Liver (tissue), 9 donors: ENCODE data around the gene YWHAE. TPM values are rescaled to one million over a fixed set of nuclear protein-coding genes. Genes with fewer than 3 reads are reported as not detected.

Source experiments
- DNase-seq: peaks from one replicate; pipeline ENCODE4 v3.0.0-alpha.2; 2017; ENCODE audit warnings: low spot score
- H3K27ac ChIP-seq, 2 donors: one replicate each; pipeline ENCODE4 v1.7.0; 2013; ENCODE audit warnings: inconsistent platforms in 2 of 2, low read length in 2 of 2, control low read depth in 1 of 2, low read depth in 1 of 2, mild to moderate bottlenecking in 1 of 2
- H3K27me3 ChIP-seq, 4 donors: one replicate each; pipeline versions ENCODE4 v1.6.1 to v1.7.0; 2013; ENCODE audit warnings: low read length in 3 of 4, inconsistent platforms in 1 of 4, mild to moderate bottlenecking in 1 of 4, moderate library complexity in 1 of 4; ENCODE audit not compliant: control insufficient read depth in 4 of 4, insufficient read depth in 4 of 4
- H3K36me3 ChIP-seq, 4 donors: one replicate each; pipeline versions ENCODE4 v1.6.1 to v1.7.0; 2013; ENCODE audit warnings: low read length in 3 of 4, mild to moderate bottlenecking in 3 of 4, low read depth in 1 of 4, moderate library complexity in 1 of 4; ENCODE audit not compliant: control insufficient read depth in 4 of 4, insufficient read depth in 3 of 4
- H3K4me1 ChIP-seq, 4 donors: one replicate each; pipeline versions ENCODE4 v1.6.1 to v1.7.0; 2013; ENCODE audit warnings: low read length in 3 of 4, mild to moderate bottlenecking in 3 of 4, moderate library complexity in 1 of 4; ENCODE audit not compliant: control insufficient read depth in 4 of 4, insufficient read depth in 4 of 4
- H3K4me3 ChIP-seq, 3 donors: one replicate each; pipeline versions ENCODE4 v1.6.1 to v1.7.0; 2013; ENCODE audit warnings: low read length in 3 of 3, control low read depth in 1 of 3, low read depth in 1 of 3, mild to moderate bottlenecking in 1 of 3
- H3K9ac ChIP-seq, 2 donors: one replicate each; pipeline ENCODE4 v1.7.0; 2013; ENCODE audit warnings: low read length in 2 of 2, mild to moderate bottlenecking in 2 of 2, moderate library complexity in 2 of 2, control low read depth in 1 of 2, low read depth in 1 of 2
- H3K9me3 ChIP-seq, 4 donors: one replicate each; pipeline versions ENCODE4 v1.6.1 to v1.7.0; 2013; ENCODE audit warnings: low read length in 3 of 4; ENCODE audit not compliant: control insufficient read depth in 4 of 4
- ATF3 ChIP-seq: IDR thresholded peaks from 2 replicates; pipeline ENCODE4 v1.6.1; 2016; ENCODE audit warnings: antibody characterized with exemption
- CTCF ChIP-seq: fragments of 150-350 bp; IDR thresholded peaks from 2 replicates; pipeline ENCODE4 v1.5.1; 2017; ENCODE audit warnings: improper control_type of control experiment, low read depth, low read length; ENCODE audit not compliant: missing input control
- EGR1 ChIP-seq, 2 donors: IDR thresholded peaks; 2 replicates each; pipeline ENCODE4 v1.6.1; 2016 to 2018; ENCODE audit warnings: antibody characterized with exemption in 2 of 2, low read depth in 2 of 2
- FOXA1 ChIP-seq: IDR thresholded peaks from 2 replicates; pipeline ENCODE4 v1.6.1; 2016; ENCODE audit warnings: antibody characterized with exemption
- FOXA2 ChIP-seq: IDR thresholded peaks from 2 replicates; pipeline ENCODE4 v1.6.1; 2016; ENCODE audit warnings: antibody characterized with exemption
- GABPA ChIP-seq, 2 donors: IDR thresholded peaks in 1 of 2; conservative IDR thresholded peaks in 1 of 2; 2 replicates each; pipeline ENCODE4 v1.6.1; 2016; ENCODE audit warnings: antibody characterized with exemption in 2 of 2, mild to moderate bottlenecking in 1 of 2, moderate library complexity in 1 of 2
- HNF4A ChIP-seq, 2 donors: conservative IDR thresholded peaks; 2 replicates each; pipeline ENCODE4 v1.6.1; 2016; ENCODE audit warnings: antibody characterized with exemption in 2 of 2, mild to moderate bottlenecking in 2 of 2
- HNF4G ChIP-seq: IDR thresholded peaks from 2 replicates; pipeline ENCODE4 v1.6.1; 2016; ENCODE audit warnings: antibody characterized with exemption
- JUND ChIP-seq, 2 donors: IDR thresholded peaks; 2 replicates each; pipeline ENCODE4 v1.6.1; 2016; ENCODE audit warnings: antibody characterized with exemption in 2 of 2
- MAX ChIP-seq: IDR thresholded peaks from 2 replicates; pipeline ENCODE4 v1.6.1; 2016; ENCODE audit warnings: antibody characterized with exemption
- NR2F2 ChIP-seq: IDR thresholded peaks from 2 replicates; pipeline ENCODE4 v1.6.1; 2016; ENCODE audit warnings: antibody characterized with exemption
- RAD21 ChIP-seq, 2 donors: IDR thresholded peaks; 2 replicates each; pipeline ENCODE4 v1.6.1; 2016; ENCODE audit warnings: antibody characterized with exemption in 2 of 2, mild to moderate bottlenecking in 2 of 2
- REST ChIP-seq: IDR thresholded peaks from 2 replicates; pipeline ENCODE4 v1.6.1; 2016; ENCODE audit warnings: antibody characterized with exemption, mild to moderate bottlenecking
- RXRA ChIP-seq, 2 donors: IDR thresholded peaks; 2 replicates each; pipeline ENCODE4 v1.6.1; 2017 to 2018; ENCODE audit warnings: antibody characterized with exemption in 2 of 2, mild to moderate bottlenecking in 1 of 2
- SP1 ChIP-seq: IDR thresholded peaks from 2 replicates; pipeline ENCODE4 v1.6.1; 2018; ENCODE audit warnings: antibody characterized with exemption, mild to moderate bottlenecking
- TAF1 ChIP-seq: conservative IDR thresholded peaks from 2 replicates; pipeline ENCODE4 v1.6.1; 2016; ENCODE audit warnings: antibody characterized with exemption, mild to moderate bottlenecking
- YY1 ChIP-seq: IDR thresholded peaks from 2 replicates; pipeline ENCODE4 v1.6.1; 2016; ENCODE audit warnings: antibody characterized with exemption, mild to moderate bottlenecking
- ZBTB33 ChIP-seq: IDR thresholded peaks from 2 replicates; pipeline ENCODE4 v1.6.1; 2016; ENCODE audit warnings: antibody characterized with exemption
- WGBS: extraction: QIAGEN DNeasy Blood & Tissue Kit; methylation state at CpG from one replicate; pipeline ENCODE4 v1.1.7; 2013; 5-methylcytosine and 5-hydroxymethylcytosine counted together
- polyA plus RNA-seq, 2 donors: library from polyadenylated mRNA; stranded (reverse) in 1 of 2; unstranded in 1 of 2; fragments of 200-250 nt in 1 of 2; fragments of >200 nt in 1 of 2; fragmentation: Nextera tagmentation in 1 of 2; extraction: Ambion mirVana in 1 of 2; gene quantifications; one replicate each; pipeline versions ENCODE4 v1.2.1 to v1.2.3, GENCODE V29; 2013 to 2015
- total RNA-seq, 2 donors: library from RNA; depleted of rRNA; stranded (reverse); fragments of >200 nt; gene quantifications; one replicate each; pipeline ENCODE4 v1.2.3, GENCODE V29; 2014
- donor health status: healthy.
- donor health status: healthy.
- donor health status: healthy.
- donor health status: healthy.
- donor health status: healthy.

The YWHAE gene
- total and polyA plus RNA-seq, 4 donors: 173 to 288 (median 202) TPM

GRCh38 chr17:1366234-1366633 is 33.8 kb downstream of the YWHAE start:
- Histone ChIP-seq H3K9me3 (no peaks in the 10 kb centered on the region), H3K4me1 (peaks cover 4 to 25% (median 18%) of the 10 kb centered on the region in 4 donors), H3K4me3 (no peak overlapping the region), H3K27ac (peak overlapping the region in 1 of 2 donors; percentile 7), H3K27me3 (no peaks in the 10 kb centered on the region), H3K36me3 (peaks cover 0 to 11% (median 6%) of the 10 kb centered on the region in 4 donors), H3K9ac (no peak overlapping the region)
- DNase-seq: no peak
- 76% methylated on average over 7 of the region's 7 CpGs for WGBS
- no peak for TF ChIP-seq FOXA2
- TF ChIP-seq CTCF: no peak
- TF ChIP-seq RXRA (IDR thresholded peaks at IDR 0.05): no peak
- TF ChIP-seq JUND (IDR thresholded peaks at IDR 0.05): no peak
- no peak for TF ChIP-seq EGR1 (IDR thresholded peaks at IDR 0.05; ENCODE audit: low read depth in 2 of 2)
- no peak for TF ChIP-seq REST
- TF ChIP-seq HNF4A (conservative IDR thresholded peaks at IDR 0.05): no peak
- no peak for TF ChIP-seq MAX
- no peak for TF ChIP-seq GABPA (IDR thresholded peaks at IDR 0.05 in 1 of 2, conservative IDR thresholded peaks at IDR 0.05 in 1 of 2)
- no peak for TF ChIP-seq HNF4G
- TF ChIP-seq YY1: no peak
- no peak for TF ChIP-seq RAD21 (IDR thresholded peaks at IDR 0.05)
- no peak for TF ChIP-seq SP1
- no peak for TF ChIP-seq NR2F2
- no peak for TF ChIP-seq ATF3
- TF ChIP-seq FOXA1: no peak
- TF ChIP-seq ZBTB33: no peak
- TF ChIP-seq TAF1: no peak
